B cell (primary cell): Measurements from ENCODE around the gene SCUBE1. TPM values are rescaled to one million over a fixed set of nuclear protein-coding genes. Genes with fewer than 3 reads are reported as not detected.

Experiments used
- ATAC-seq: fragments of 200-7000 bp; cut with Tn5 transposase; one replicate; pipeline ENCODE4 v1.10.0; 2021; ENCODE audit warnings: low read depth, mild to moderate bottlenecking, moderate number of reproducible peaks, moderate library complexity
- CTCF ChIA-PET: fragments of 350-600 bp; sonication (Branson Sonifier 250); formaldehyde crosslinking; loops from one replicate; lab custom pipeline; 2021; ENCODE audit warnings: antibody characterized with exemption, inconsistent platforms; lab: Charles Lee
- POLR2A ChIA-PET: fragments of 350-600 bp; sonication (Branson Sonifier 250); formaldehyde crosslinking; loops from one replicate; lab custom pipeline; 2021; ENCODE audit warnings: antibody characterized with exemption; lab: Charles Lee
- DNase-seq: peaks from one replicate; pipeline ENCODE4 v3.0.0; 2013
- H2AFZ ChIP-seq: 2 replicates; pipeline ENCODE4 v1.6.1; 2012; ENCODE audit warnings: mild to moderate bottlenecking, low read depth, low read length; ENCODE audit not compliant: insufficient read depth, poor library complexity, severe bottlenecking
- H3K27ac ChIP-seq, 2 donors: 1 replicate in 1 of 2; 2 replicates in 1 of 2; pipeline ENCODE4 v1.5.1; 2012 to 2013; ENCODE audit warnings: low read length in 2 of 2, mild to moderate bottlenecking in 2 of 2, moderate library complexity in 1 of 2
- H3K27me3 ChIP-seq, 4 experiments: fragments of 200-600 bp in 1 of 4; sonication (generic) in 1 of 4; replicated peaks in 1 of 4; 1 replicate in 2 of 4; 2 replicates in 2 of 4; pipeline versions ENCODE4 v1.6.1 to v1.7.0; 2013 to 2016; ENCODE audit warnings: low read length in 3 of 4, mild to moderate bottlenecking in 2 of 4, mixed read lengths in 1 of 4, moderate library complexity in 1 of 4; ENCODE audit not compliant: insufficient read depth in 4 of 4, control insufficient read depth in 3 of 4; ENCODE audit errors: control extremely low read depth in 1 of 4
- H3K36me3 ChIP-seq, 2 experiments: replicated peaks in 1 of 2; 1 replicate in 1 of 2; 2 replicates in 1 of 2; pipeline versions ENCODE4 v1.6.1 to v1.7.1; 2013; ENCODE audit warnings: low read length in 1 of 2; ENCODE audit not compliant: insufficient read depth in 2 of 2, control insufficient read depth in 1 of 2; ENCODE audit errors: control extremely low read depth in 1 of 2, extremely low read depth in 1 of 2
- H3K4me1 ChIP-seq, 2 donors: fragments of 200-600 bp in 1 of 2; sonication (generic) in 1 of 2; 1 replicate in 1 of 2; 2 replicates in 1 of 2; pipeline versions ENCODE4 v1.5.1 to v1.6.1; 2013 to 2017; ENCODE audit warnings: low read length in 2 of 2; ENCODE audit not compliant: control insufficient read depth in 2 of 2, insufficient read depth in 2 of 2
- H3K4me2 ChIP-seq: replicated peaks from 2 replicates; pipeline ENCODE3; 2012; ENCODE audit warnings: mild to moderate bottlenecking, low read depth, low read length; ENCODE audit not compliant: poor library complexity, severe bottlenecking
- H3K4me3 ChIP-seq, 5 experiments: fragments of 200-600 bp in 1 of 5; sonication (generic) in 1 of 5; 1 replicate in 3 of 5; 2 replicates in 2 of 5; pipeline versions ENCODE4 v1.5.1 to v1.7.0; 2011 to 2016; ENCODE audit warnings: low read length in 4 of 5, mild to moderate bottlenecking in 4 of 5, low read depth in 2 of 5, control low read depth in 1 of 5, moderate library complexity in 1 of 5; ENCODE audit not compliant: insufficient read depth in 1 of 5; ENCODE audit errors: control extremely low read depth in 1 of 5, extremely low read depth in 1 of 5
- H3K79me2 ChIP-seq: fragments of 200-600 bp; sonication (generic); one replicate; pipeline ENCODE4 v1.6.0; 2016; ENCODE audit warnings: low read length; ENCODE audit not compliant: control insufficient read depth, insufficient read depth
- H3K9ac ChIP-seq: fragments of 200-600 bp; sonication (generic); 2 replicates; pipeline ENCODE4 v1.6.1; 2017; ENCODE audit warnings: mild to moderate bottlenecking, low read length, moderate library complexity
- H3K9me3 ChIP-seq, 3 donors: one replicate each; pipeline versions ENCODE4 v1.6.1 to v1.7.1; 2013; ENCODE audit warnings: low read length in 2 of 3; ENCODE audit not compliant: control insufficient read depth in 2 of 3, insufficient read depth in 1 of 3; ENCODE audit errors: control extremely low read depth in 1 of 3
- H4K20me1 ChIP-seq: 2 replicates; pipeline ENCODE4 v1.6.0; 2012; ENCODE audit warnings: mild to moderate bottlenecking, low read length; ENCODE audit not compliant: insufficient read depth, control insufficient read depth, poor library complexity, severe bottlenecking
- H3K27ac Mint-ChIP-seq: one replicate; pipeline ENCODE4 v1.8.0; 2021; ENCODE audit warnings: mixed read lengths
- H3K27me3 Mint-ChIP-seq: one replicate; pipeline ENCODE4 v1.8.0; 2021; ENCODE audit warnings: mixed read lengths
- H3K4me1 Mint-ChIP-seq: one replicate; pipeline ENCODE4 v1.8.0; 2021; ENCODE audit warnings: mixed read lengths
- H3K4me3 Mint-ChIP-seq: one replicate; pipeline ENCODE4 v1.8.0; 2021; ENCODE audit warnings: mixed read lengths
- H3K9me3 Mint-ChIP-seq: one replicate; pipeline ENCODE4 v1.8.0; 2022; ENCODE audit warnings: mixed read lengths; ENCODE audit not compliant: insufficient read depth
- EZH2 ChIP-seq: IDR thresholded peaks from 2 replicates; pipeline ENCODE4 v1.6.1; 2012; ENCODE audit warnings: borderline replicate concordance, low read depth, mild to moderate bottlenecking, moderate library complexity, low read length; ENCODE audit not compliant: insufficient read depth, poor library complexity, severe bottlenecking
- WGBS: methylation state at CpG from one replicate; pipeline ENCODE4 v1.1.5; 2013; ENCODE audit warnings: missing lambda C conversion rate; ENCODE audit not compliant: insufficient coverage; 5-methylcytosine and 5-hydroxymethylcytosine counted together
- intact Hi-C: fragments of 100-400 bp; cut with micrococcal nuclease; formaldehyde crosslinking; loops from one replicate; pipeline ENCODE4 v1.10.0; 2022
- polyA plus RNA-seq: library from polyadenylated mRNA; depleted of rRNA; stranded (reverse); fragments of >200 nt; gene quantifications from 2 replicates; pipeline ENCODE4 v1.2.3, GENCODE V29; 2012
- total RNA-seq, 2 donors: library from RNA; stranded (reverse); fragments of 120-200 nt in 1 of 2; gene quantifications; 1 replicate in 1 of 2; 2 replicates in 1 of 2; pipeline versions ENCODE4 v1.2.3 to v1.2.4, GENCODE V29; 2013 to 2022
- TF ChIP-seq, protein P1 (sequence below): fragments of 200-600 bp; IDR thresholded peaks from one replicate; pipeline ENCODE4 v1.8.0; 2022; ENCODE audit warnings: antibody characterized with exemption, mild to moderate bottlenecking

The SCUBE1 gene
- total and polyA plus RNA-seq, 2 donors (not counting 1 experiment from before 2014, with no cell fraction given), result not detected

DNA sequence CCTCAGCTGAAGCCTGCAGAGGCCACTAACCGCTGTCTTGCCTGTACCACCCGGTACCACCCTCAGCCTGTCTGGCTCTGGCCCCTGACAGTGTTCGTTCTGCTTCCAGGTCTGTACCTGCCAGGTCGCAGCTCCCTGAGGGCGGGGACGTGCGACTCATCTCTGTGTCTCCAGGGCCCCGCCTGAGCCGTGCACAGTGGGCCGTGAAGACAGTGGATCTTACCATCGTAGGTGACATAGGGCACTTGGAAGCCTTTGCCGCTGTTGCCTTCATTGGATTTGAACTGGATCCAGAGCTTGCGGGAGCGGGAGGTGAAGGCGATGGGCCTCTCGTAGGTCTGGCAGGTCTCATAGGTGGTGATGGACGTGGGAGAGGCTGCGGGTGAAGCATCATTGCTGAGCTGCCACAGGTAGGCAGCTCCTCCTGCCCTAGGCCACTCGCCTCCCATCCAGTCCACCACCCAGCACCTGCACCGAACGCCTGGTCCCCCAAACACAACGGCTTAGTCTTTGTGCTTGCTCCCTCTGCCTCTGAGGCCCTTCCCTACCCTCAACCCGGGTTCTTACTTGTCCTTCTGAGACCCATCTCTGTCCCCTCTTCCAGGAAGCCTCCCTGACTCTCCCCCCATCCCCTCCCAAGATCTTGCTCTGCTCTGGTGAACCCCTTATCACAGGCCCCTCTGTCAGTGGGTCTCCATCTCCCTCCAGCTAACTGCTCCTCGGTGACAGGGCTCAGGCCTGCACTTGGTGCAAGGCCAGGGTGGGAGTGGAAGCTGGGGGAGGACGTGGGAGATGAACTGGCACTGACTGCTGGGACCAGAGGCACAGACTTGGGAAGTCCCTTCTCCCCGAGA is 135.1 kb downstream of the SCUBE1 start:
- ChIA-PET POLR2A (no interaction called here), CTCF (no interaction called here)
- TF ChIP-seq, protein P1, sequence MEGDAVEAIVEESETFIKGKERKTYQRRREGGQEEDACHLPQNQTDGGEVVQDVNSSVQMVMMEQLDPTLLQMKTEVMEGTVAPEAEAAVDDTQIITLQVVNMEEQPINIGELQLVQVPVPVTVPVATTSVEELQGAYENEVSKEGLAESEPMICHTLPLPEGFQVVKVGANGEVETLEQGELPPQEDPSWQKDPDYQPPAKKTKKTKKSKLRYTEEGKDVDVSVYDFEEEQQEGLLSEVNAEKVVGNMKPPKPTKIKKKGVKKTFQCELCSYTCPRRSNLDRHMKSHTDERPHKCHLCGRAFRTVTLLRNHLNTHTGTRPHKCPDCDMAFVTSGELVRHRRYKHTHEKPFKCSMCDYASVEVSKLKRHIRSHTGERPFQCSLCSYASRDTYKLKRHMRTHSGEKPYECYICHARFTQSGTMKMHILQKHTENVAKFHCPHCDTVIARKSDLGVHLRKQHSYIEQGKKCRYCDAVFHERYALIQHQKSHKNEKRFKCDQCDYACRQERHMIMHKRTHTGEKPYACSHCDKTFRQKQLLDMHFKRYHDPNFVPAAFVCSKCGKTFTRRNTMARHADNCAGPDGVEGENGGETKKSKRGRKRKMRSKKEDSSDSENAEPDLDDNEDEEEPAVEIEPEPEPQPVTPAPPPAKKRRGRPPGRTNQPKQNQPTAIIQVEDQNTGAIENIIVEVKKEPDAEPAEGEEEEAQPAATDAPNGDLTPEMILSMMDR, result no peak
- no peak for TF ChIP-seq EZH2
- Histone ChIP-seq H3K27me3 (peaks cover 0 to 11% (median 0%) of the 10 kb centered on the region in 4 experiments), H3K9ac (no peak overlapping the region), H3K9me3 (no peaks in the 10 kb centered on the region), H3K4me2 (no peak overlapping the region), H3K36me3 (no peaks in the 10 kb centered on the region), H3K27ac (no peak overlapping the region), H2AFZ (no peak overlapping the region), H3K4me3 (no peak overlapping the region), H3K79me2 (no peaks in the 10 kb centered on the region), H3K4me1 (peaks cover 0 to 5% of the 10 kb centered on the region in 2 donors), H4K20me1 (no peaks in the 10 kb centered on the region)
- H3K4me3 Mint-ChIP-seq, result no peak overlapping the region
- no peak for DNase-seq
- no peak overlapping the region for H3K27ac Mint-ChIP-seq
- ATAC-seq, result no peak
- WGBS, result 87% methylated on average over 21 of the region's 26 CpGs
- H3K4me1 Mint-ChIP-seq, result peaks cover 3% of the 10 kb centered on the region
- H3K27me3 Mint-ChIP-seq, result no peaks in the 10 kb centered on the region
- H3K9me3 Mint-ChIP-seq, result no peaks in the 10 kb centered on the region
- intact Hi-C loops, result no loop called here

GRCh38 chr22:43207386-43207785 is 135.8 kb downstream of the SCUBE1 start:
- Histone ChIP-seq H3K9ac (no peak overlapping the region), H3K9me3 (no peaks in the 10 kb centered on the region), H3K4me3 (no peak overlapping the region), H3K79me2 (no peaks in the 10 kb centered on the region), H3K4me2 (no peak overlapping the region), H3K36me3 (no peaks in the 10 kb centered on the region), H3K27me3 (peaks cover 0 to 11% (median 0%) of the 10 kb centered on the region in 4 experiments), H3K4me1 (peaks cover 0 to 5% of the 10 kb centered on the region in 2 donors), H3K27ac (no peak overlapping the region), H4K20me1 (no peaks in the 10 kb centered on the region), H2AFZ (no peak overlapping the region)
- WGBS, result 87% methylated on average over 13 of the region's 13 CpGs
- H3K4me1 Mint-ChIP-seq, result peaks cover 3% of the 10 kb centered on the region
- ChIA-PET POLR2A (no interaction called here), CTCF (no interaction called here)
- no peaks in the 10 kb centered on the region for H3K9me3 Mint-ChIP-seq
- ATAC-seq, result no peak
- intact Hi-C loops, result no loop called here
- H3K27me3 Mint-ChIP-seq, result peaks cover 2% of the 10 kb centered on the region
- no peak overlapping the region for H3K27ac Mint-ChIP-seq
- no peak for DNase-seq
- no peak for TF ChIP-seq EZH2
- TF ChIP-seq, protein P1, result no peak
- H3K4me3 Mint-ChIP-seq, result no peak overlapping the region
